HEK293 (cell line): ENCODE results near the gene TSC22D2.

Source experiments
- CTCF ChIA-PET: fragments of 350-600 bp; formaldehyde crosslinking; extraction: SDS; loops from one replicate; lab custom pipeline; 2021; ENCODE audit warnings: antibody characterized with exemption; lab: Yijun Ruan, JAX
- POLR2A ChIA-PET: fragments of 300-600 bp; formaldehyde crosslinking; extraction: SDS; loops from one replicate; lab custom pipeline; 2020; ENCODE audit warnings: antibody characterized with exemption, inconsistent platforms; lab: Yijun Ruan, JAX
- H3K27ac ChIP-seq: fragments of 200-500 bp; sonication (Bioruptor generic); 2 replicates; pipeline ENCODE4 v1.5.1; 2014; ENCODE audit warnings: low read depth, low read length, control low read depth, inconsistent platforms; ENCODE audit errors: extremely low read depth
- H3K36me3 ChIP-seq, 2 experiments: fragments of 200-500 bp in 1 of 2; sonication (Bioruptor generic) in 1 of 2; 1 replicate in 1 of 2; 2 replicates in 1 of 2; pipeline ENCODE4 v1.5.1; 2014 to 2017; ENCODE audit warnings: inconsistent platforms in 2 of 2, low read length in 2 of 2; ENCODE audit not compliant: control insufficient read depth in 2 of 2, insufficient read depth in 1 of 2
- H3K4me1 ChIP-seq: fragments of 200-500 bp; sonication (Bioruptor generic); 2 replicates; pipeline ENCODE4 v1.5.1; 2014; ENCODE audit warnings: mild to moderate bottlenecking, low read length, inconsistent platforms; ENCODE audit not compliant: control insufficient read depth, insufficient read depth
- H3K4me3 ChIP-seq: 2 replicates; pipeline ENCODE4 v1.5.1; 2011; ENCODE audit warnings: low read depth, mild to moderate bottlenecking, control low read depth, low read length, moderate library complexity
- H3K9me3 ChIP-seq: fragments of 200-500 bp; sonication (Bioruptor generic); 2 replicates; pipeline ENCODE4 v1.5.1; 2014; ENCODE audit warnings: low read depth, low read length, inconsistent platforms; ENCODE audit not compliant: control insufficient read depth, insufficient read depth
- ZBTB8A ChIP-seq: fragments of 450-650 bp; formaldehyde crosslinking; IDR thresholded peaks from 2 replicates; pipeline ENCODE4 v1.5.1; 2016; ENCODE audit warnings: missing biosample characterization, missing genetic modification characterization
- ZNF133 ChIP-seq: fragments of 450-650 bp; formaldehyde crosslinking; IDR thresholded peaks from 2 replicates; pipeline ENCODE4 v1.5.1; 2016; ENCODE audit warnings: missing biosample characterization, missing genetic modification characterization
- ZNF211 ChIP-seq: fragments of 450-650 bp; formaldehyde crosslinking; IDR thresholded peaks from 2 replicates; pipeline ENCODE4 v1.5.1; 2016; ENCODE audit warnings: low read depth, missing biosample characterization, missing genetic modification characterization
- ZNF214 ChIP-seq: fragments of 450-650 bp; formaldehyde crosslinking; IDR thresholded peaks from 2 replicates; pipeline ENCODE4 v1.5.1; 2017; ENCODE audit warnings: missing biosample characterization, mild to moderate bottlenecking, missing genetic modification characterization, borderline replicate concordance
- ZNF292 ChIP-seq: fragments of 450-650 bp; formaldehyde crosslinking; IDR thresholded peaks from 2 replicates; pipeline ENCODE4 v1.5.1; 2016; ENCODE audit warnings: low read depth, missing biosample characterization, missing genetic modification characterization, borderline replicate concordance
- ZNF555 ChIP-seq: fragments of 450-650 bp; formaldehyde crosslinking; conservative IDR thresholded peaks from 2 replicates; pipeline ENCODE4 v1.5.1; 2017; ENCODE audit warnings: missing biosample characterization, mild to moderate bottlenecking, missing genetic modification characterization, inconsistent platforms
- ZNF664 ChIP-seq: fragments of 450-650 bp; formaldehyde crosslinking; IDR thresholded peaks from 2 replicates; pipeline ENCODE4 v1.5.1; 2016; ENCODE audit warnings: missing biosample characterization, missing genetic modification characterization
- ZNF830 ChIP-seq: fragments of 450-650 bp; IDR thresholded peaks from 2 replicates; pipeline ENCODE4 v1.5.0; 2018; ENCODE audit warnings: missing biosample characterization, missing genetic modification characterization, low read depth, mild to moderate bottlenecking, moderate library complexity
- TF ChIP-seq, protein P1 (sequence below): fragments of 450-650 bp; formaldehyde crosslinking; IDR thresholded peaks from 2 replicates; pipeline ENCODE4 v1.5.1; 2016; ENCODE audit warnings: missing biosample characterization, missing genetic modification characterization
- TF ChIP-seq, protein P2 (sequence below): fragments of 450-650 bp; IDR thresholded peaks from 2 replicates; pipeline ENCODE4 v1.5.1; 2018; ENCODE audit warnings: missing biosample characterization, mild to moderate bottlenecking, missing genetic modification characterization
- TF ChIP-seq, protein P3 (sequence below): fragments of 450-650 bp; formaldehyde crosslinking; IDR thresholded peaks from 2 replicates; pipeline ENCODE4 v1.5.1; 2016; ENCODE audit warnings: missing biosample characterization, missing genetic modification characterization
- TF ChIP-seq, protein P4 (sequence below): fragments of 450-650 bp; formaldehyde crosslinking; IDR thresholded peaks from 2 replicates; pipeline ENCODE4; 2016; ENCODE audit warnings: missing biosample characterization, missing genetic modification characterization
- TF ChIP-seq, protein P5 (sequence below): fragments of 450-650 bp; formaldehyde crosslinking; IDR thresholded peaks from 2 replicates; pipeline ENCODE4 v1.5.1; 2016; ENCODE audit warnings: missing biosample characterization, missing genetic modification characterization

TSC22D2 gene

DNA sequence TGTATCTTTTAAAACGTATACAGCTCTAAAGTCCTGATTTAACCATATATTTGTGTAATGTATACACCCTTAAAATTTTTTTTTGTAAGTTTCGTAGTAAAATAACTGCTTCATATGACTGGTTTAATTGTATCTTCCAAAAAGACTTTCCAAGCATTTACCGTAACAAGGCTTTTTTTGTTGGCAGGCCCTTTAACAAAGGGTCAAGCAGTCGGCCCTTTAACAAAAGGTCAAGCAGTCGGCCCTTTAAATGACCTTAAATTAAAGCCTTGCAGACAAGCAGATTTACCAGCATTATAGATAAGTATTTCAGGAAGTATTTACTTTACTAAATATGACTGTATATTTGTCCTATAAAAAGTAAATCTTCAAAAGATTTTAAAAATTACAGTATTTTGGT, 28.1 kb downstream of the TSC22D2 start:
- Histone ChIP-seq H3K4me1 (no peaks in the 10 kb centered on the region), H3K9me3 (no peaks in the 10 kb centered on the region), H3K36me3 (no peaks in the 10 kb centered on the region), H3K4me3 (no peak overlapping the region), H3K27ac (no peak overlapping the region)
- POLR2A ChIA-PET, result no interaction called here
- TF ChIP-seq ZNF830 (tag by site-specific recombination), result no peak
- no peak for TF ChIP-seq ZNF211
- TF ChIP-seq ZBTB8A (tag by site-specific recombination), result no peak
- TF ChIP-seq ZNF555 (tag by site-specific recombination), result no peak
- TF ChIP-seq ZNF292 (tag by site-specific recombination), result no peak
- TF ChIP-seq, protein P1, sequence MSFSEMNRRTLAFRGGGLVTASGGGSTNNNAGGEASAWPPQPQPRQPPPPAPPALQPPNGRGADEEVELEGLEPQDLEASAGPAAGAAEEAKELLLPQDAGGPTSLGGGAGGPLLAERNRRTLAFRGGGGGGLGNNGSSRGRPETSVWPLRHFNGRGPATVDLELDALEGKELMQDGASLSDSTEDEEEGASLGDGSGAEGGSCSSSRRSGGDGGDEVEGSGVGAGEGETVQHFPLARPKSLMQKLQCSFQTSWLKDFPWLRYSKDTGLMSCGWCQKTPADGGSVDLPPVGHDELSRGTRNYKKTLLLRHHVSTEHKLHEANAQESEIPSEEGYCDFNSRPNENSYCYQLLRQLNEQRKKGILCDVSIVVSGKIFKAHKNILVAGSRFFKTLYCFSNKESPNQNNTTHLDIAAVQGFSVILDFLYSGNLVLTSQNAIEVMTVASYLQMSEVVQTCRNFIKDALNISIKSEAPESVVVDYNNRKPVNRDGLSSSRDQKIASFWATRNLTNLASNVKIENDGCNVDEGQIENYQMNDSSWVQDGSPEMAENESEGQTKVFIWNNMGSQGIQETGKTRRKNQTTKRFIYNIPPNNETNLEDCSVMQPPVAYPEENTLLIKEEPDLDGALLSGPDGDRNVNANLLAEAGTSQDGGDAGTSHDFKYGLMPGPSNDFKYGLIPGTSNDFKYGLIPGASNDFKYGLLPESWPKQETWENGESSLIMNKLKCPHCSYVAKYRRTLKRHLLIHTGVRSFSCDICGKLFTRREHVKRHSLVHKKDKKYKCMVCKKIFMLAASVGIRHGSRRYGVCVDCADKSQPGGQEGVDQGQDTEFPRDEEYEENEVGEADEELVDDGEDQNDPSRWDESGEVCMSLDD (tag by site-specific recombination), result no peak
- no peak for TF ChIP-seq ZNF133
- TF ChIP-seq, protein P2, sequence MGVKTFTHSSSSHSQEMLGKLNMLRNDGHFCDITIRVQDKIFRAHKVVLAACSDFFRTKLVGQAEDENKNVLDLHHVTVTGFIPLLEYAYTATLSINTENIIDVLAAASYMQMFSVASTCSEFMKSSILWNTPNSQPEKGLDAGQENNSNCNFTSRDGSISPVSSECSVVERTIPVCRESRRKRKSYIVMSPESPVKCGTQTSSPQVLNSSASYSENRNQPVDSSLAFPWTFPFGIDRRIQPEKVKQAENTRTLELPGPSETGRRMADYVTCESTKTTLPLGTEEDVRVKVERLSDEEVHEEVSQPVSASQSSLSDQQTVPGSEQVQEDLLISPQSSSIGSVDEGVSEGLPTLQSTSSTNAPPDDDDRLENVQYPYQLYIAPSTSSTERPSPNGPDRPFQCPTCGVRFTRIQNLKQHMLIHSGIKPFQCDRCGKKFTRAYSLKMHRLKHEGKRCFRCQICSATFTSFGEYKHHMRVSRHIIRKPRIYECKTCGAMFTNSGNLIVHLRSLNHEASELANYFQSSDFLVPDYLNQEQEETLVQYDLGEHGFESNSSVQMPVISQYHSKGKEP (tag by site-specific recombination), result no peak
- TF ChIP-seq ZNF214 (tag by site-specific recombination), result no peak
- TF ChIP-seq, protein P3, sequence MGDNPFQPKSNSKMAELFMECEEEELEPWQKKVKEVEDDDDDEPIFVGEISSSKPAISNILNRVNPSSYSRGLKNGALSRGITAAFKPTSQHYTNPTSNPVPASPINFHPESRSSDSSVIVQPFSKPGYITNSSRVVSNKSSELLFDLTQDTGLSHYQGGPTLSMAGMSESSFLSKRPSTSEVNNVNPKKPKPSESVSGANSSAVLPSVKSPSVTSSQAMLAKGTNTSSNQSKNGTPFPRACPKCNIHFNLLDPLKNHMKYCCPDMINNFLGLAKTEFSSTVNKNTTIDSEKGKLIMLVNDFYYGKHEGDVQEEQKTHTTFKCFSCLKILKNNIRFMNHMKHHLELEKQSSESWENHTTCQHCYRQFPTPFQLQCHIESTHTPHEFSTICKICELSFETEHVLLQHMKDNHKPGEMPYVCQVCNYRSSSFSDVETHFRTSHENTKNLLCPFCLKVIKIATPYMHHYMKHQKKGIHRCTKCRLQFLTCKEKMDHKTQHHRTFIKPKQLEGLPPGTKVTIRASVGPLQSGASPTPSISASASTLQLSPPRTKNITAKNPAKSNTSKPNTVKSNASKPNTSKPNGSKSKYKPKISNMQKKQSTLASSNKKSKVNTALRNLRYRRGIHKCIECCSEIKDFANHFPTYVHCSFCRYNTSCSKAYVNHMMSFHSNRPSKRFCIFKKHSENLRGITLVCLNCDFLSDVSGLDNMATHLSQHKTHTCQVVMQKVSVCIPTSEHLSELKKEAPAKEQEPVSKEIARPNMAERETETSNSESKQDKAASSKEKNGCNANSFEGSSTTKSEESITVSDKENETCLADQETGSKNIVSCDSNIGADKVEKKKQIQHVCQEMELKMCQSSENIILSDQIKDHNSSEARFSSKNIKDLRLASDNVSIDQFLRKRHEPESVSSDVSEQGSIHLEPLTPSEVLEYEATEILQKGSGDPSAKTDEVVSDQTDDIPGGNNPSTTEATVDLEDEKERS (tag by site-specific recombination), result no peak
- TF ChIP-seq, protein P4, sequence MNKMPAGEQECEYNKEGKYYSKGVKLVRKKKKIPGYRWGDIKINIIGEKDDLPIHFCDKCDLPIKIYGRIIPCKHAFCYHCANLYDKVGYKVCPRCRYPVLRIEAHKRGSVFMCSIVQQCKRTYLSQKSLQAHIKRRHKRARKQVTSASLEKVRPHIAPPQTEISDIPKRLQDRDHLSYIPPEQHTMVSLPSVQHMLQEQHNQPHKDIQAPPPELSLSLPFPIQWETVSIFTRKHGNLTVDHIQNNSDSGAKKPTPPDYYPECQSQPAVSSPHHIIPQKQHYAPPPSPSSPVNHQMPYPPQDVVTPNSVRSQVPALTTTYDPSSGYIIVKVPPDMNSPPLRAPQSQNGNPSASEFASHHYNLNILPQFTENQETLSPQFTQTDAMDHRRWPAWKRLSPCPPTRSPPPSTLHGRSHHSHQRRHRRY, result no peak
- CTCF ChIA-PET, result no interaction called here

DNA sequence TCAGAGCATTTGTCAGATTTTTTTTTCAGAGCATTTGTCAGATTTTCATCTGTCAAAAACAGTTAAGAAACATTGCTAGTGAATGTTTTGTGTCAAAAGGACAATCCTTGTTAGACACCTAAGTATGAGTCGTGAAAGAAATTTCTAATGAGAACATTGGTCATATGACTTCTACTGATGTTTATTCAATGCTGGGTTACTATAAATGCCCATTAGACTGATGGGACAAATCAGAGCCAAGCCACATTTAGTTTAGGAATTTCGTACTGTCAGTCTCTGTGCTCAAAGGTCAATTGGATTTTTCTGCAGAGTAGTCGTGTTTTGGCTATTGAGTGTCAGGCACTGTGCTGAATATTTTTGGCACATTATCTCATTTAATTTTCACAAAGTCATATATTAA, 31.6 kb downstream of the TSC22D2 start:
- Histone ChIP-seq H3K4me3 (no peak overlapping the region), H3K36me3 (peaks cover 0 to 7% of the 10 kb centered on the region in 2 experiments; a peak in 1 of 3 replicates), H3K27ac (no peak overlapping the region), H3K4me1 (no peaks in the 10 kb centered on the region), H3K9me3 (no peaks in the 10 kb centered on the region)
- CTCF ChIA-PET, result no interaction called here
- peak; percentile 50 for TF ChIP-seq ZNF664 (tag by site-specific recombination)
- TF ChIP-seq, protein P5, sequence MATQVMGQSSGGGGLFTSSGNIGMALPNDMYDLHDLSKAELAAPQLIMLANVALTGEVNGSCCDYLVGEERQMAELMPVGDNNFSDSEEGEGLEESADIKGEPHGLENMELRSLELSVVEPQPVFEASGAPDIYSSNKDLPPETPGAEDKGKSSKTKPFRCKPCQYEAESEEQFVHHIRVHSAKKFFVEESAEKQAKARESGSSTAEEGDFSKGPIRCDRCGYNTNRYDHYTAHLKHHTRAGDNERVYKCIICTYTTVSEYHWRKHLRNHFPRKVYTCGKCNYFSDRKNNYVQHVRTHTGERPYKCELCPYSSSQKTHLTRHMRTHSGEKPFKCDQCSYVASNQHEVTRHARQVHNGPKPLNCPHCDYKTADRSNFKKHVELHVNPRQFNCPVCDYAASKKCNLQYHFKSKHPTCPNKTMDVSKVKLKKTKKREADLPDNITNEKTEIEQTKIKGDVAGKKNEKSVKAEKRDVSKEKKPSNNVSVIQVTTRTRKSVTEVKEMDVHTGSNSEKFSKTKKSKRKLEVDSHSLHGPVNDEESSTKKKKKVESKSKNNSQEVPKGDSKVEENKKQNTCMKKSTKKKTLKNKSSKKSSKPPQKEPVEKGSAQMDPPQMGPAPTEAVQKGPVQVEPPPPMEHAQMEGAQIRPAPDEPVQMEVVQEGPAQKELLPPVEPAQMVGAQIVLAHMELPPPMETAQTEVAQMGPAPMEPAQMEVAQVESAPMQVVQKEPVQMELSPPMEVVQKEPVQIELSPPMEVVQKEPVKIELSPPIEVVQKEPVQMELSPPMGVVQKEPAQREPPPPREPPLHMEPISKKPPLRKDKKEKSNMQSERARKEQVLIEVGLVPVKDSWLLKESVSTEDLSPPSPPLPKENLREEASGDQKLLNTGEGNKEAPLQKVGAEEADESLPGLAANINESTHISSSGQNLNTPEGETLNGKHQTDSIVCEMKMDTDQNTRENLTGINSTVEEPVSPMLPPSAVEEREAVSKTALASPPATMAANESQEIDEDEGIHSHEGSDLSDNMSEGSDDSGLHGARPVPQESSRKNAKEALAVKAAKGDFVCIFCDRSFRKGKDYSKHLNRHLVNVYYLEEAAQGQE, result no peak
- POLR2A ChIA-PET, result no interaction called here
